ENCODE results near the gene GOLGA8T. TPM values are rescaled to one million over a fixed set of nuclear protein-coding genes. Genes with fewer than 3 reads are reported as not detected.
"Not testable (repeated sequence)": the region's sequence is repeated elsewhere in the genome, so short reads cannot be mapped to it uniquely, and the experiment has no call there.

Gene GOLGA8T
- total RNA-seq, 1 donor from 2014 or later = not detected

- not testable (repeated sequence) for H3K36me3 ChIP-seq (ENCODE audit: control insufficient read depth, insufficient read depth, low read length); H3K27me3 ChIP-seq (ENCODE audit: control insufficient read depth, insufficient read depth, low read length); DNase-seq (ENCODE audit: low read depth); H3K4me3 ChIP-seq (ENCODE audit: low read depth, low read length)
Observed at GRCh38 chr15:30175291-30175690, 40.4 kb downstream of the GOLGA8T start.

- not testable (repeated sequence) for DNase-seq (ENCODE audit: low read depth); H3K4me3 ChIP-seq (ENCODE audit: low read depth, low read length)
Observed at GRCh38 chr15:30176613-30177012, 41.8 kb downstream of the GOLGA8T start.

DNA sequence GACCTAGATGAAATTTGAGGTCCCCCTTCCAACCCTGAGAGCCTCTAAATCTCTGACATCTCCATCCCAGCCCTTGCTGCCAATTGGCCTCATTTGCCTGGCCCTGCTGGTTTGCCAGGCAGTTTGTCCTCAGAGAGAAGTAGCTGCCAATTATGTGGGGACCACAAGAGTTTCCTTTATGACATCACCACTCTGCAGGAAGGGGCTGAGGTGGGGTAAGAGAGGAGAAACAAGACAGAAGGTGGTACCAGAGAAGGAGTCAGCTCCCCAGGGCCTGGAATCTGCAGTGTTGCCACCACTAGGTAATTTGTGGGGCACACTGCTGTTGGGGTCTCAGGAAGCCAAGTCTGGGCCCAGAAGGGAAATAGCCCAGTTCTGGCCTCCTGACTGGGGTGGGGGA lies 45.0 kb downstream of the GOLGA8T start:
- not testable (repeated sequence) for DNase-seq (ENCODE audit: low read depth); H3K36me3 ChIP-seq (ENCODE audit: control insufficient read depth, insufficient read depth, low read length); H3K27me3 ChIP-seq (ENCODE audit: control insufficient read depth, insufficient read depth, low read length); H3K4me3 ChIP-seq (ENCODE audit: low read depth, low read length)

More at GRCh38 chr15:30176613-30177012, 41.8 kb downstream of the GOLGA8T start:
- not testable (repeated sequence) for H3K36me3 ChIP-seq (ENCODE audit: control insufficient read depth, insufficient read depth, low read length); H3K27me3 ChIP-seq (ENCODE audit: control insufficient read depth, insufficient read depth, low read length)

GRCh38 chr15:30185495-30185894 lies 50.6 kb downstream of the GOLGA8T start:
- DNase-seq (ENCODE audit: low read depth); H3K27me3 ChIP-seq (ENCODE audit: control insufficient read depth, insufficient read depth, low read length); H3K4me3 ChIP-seq (ENCODE audit: low read depth, low read length); H3K36me3 ChIP-seq (ENCODE audit: control insufficient read depth, insufficient read depth, low read length): not testable (repeated sequence)

GRCh38 chr15:30187429-30187828 lies 52.6 kb downstream of the GOLGA8T start:
- H3K27me3 ChIP-seq (ENCODE audit: control insufficient read depth, insufficient read depth, low read length); DNase-seq (ENCODE audit: low read depth); H3K4me3 ChIP-seq (ENCODE audit: low read depth, low read length); H3K36me3 ChIP-seq (ENCODE audit: control insufficient read depth, insufficient read depth, low read length): not testable (repeated sequence)

DNA sequence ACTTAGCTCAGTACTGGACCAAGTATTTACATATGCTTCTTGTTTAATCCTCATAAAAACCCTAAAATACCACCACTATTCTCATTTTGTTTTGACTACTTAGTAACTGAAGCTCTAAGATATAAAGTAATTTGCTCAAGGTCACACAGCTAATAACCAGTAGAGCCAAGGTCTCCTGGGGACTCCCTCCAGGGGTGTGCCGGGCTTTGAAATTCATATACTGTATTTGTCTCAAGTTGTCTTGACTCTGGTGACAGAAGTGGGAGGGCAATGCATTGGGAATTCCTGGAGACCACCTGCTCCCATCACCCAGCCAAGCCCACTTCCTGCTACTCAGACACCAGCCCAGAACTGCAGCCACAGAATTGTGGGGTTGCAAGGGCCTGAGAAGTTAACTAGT lies 54.9 kb downstream of the GOLGA8T start:
- not testable (repeated sequence) for DNase-seq (ENCODE audit: low read depth); H3K27me3 ChIP-seq (ENCODE audit: control insufficient read depth, insufficient read depth, low read length)

DNA sequence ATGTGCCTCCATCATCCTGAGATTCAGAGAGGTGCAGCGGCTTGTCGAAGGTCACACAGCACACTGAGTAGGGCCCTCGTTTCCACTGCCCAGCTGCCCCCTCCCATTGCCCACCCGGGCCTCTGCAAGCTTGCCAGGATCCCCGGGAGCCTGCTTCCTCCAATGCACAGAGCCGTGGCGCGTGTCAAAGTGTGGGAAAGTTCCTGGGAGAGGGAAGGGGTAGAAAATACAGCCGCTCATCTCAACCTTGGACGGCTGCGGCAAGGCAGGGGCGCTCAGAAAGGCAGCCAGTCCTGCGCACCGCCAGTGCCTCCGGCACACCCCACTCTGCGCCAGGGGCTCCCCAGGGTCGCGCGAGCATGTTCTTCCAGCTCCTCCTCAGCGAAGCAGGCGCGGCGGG lies 56.3 kb downstream of the GOLGA8T start:
- not testable (repeated sequence) for DNase-seq (ENCODE audit: low read depth); H3K4me3 ChIP-seq (ENCODE audit: low read depth, low read length); H3K36me3 ChIP-seq (ENCODE audit: control insufficient read depth, insufficient read depth, low read length); H3K27me3 ChIP-seq (ENCODE audit: control insufficient read depth, insufficient read depth, low read length)

More for the DNA sequence above, 54.9 kb downstream of the GOLGA8T start:
- not testable (repeated sequence) for H3K36me3 ChIP-seq (ENCODE audit: control insufficient read depth, insufficient read depth, low read length); H3K4me3 ChIP-seq (ENCODE audit: low read depth, low read length)

DNA sequence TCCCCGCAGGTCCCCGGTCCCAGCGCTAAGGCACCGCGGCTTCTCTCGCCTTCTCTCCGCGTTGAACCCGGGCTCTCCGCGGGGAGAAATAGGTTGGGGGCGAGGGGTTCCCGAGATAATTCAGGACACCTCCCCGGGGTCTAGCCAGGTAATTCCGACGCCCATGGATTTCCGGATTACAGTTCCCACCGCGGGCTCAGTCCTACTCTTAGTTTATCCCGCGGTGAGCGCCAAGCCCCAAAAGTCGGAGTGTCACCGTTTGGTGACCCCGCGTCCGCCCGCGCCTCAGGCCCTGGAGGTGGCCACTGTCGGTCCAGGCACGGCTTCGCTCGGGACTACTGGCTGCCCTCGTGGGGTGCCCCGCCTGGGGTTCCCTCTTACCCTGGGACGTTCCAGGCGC lies 56.8 kb downstream of the GOLGA8T start:
- H3K27me3 ChIP-seq (ENCODE audit: control insufficient read depth, insufficient read depth, low read length); H3K36me3 ChIP-seq (ENCODE audit: control insufficient read depth, insufficient read depth, low read length); H3K4me3 ChIP-seq (ENCODE audit: low read depth, low read length); DNase-seq (ENCODE audit: low read depth): not testable (repeated sequence)

GRCh38 chr15:30192119-30192745 lies 57.4 kb downstream of the GOLGA8T start:
- DNase-seq (ENCODE audit: low read depth); H3K27me3 ChIP-seq (ENCODE audit: control insufficient read depth, insufficient read depth, low read length); H3K4me3 ChIP-seq (ENCODE audit: low read depth, low read length); H3K36me3 ChIP-seq (ENCODE audit: control insufficient read depth, insufficient read depth, low read length): not testable (repeated sequence)

- H3K36me3 ChIP-seq (ENCODE audit: control insufficient read depth, insufficient read depth, low read length); H3K27me3 ChIP-seq (ENCODE audit: control insufficient read depth, insufficient read depth, low read length); H3K4me3 ChIP-seq (ENCODE audit: low read depth, low read length); DNase-seq (ENCODE audit: low read depth): not testable (repeated sequence)
Observed at GRCh38 chr15:30192892-30193291, 58.0 kb downstream of the GOLGA8T start.

Other genes starting within 250 kb of the GOLGA8T start
- not detected in 2 replicates for gene GOLGA8J, start 52.1 kb upstream of the GOLGA8T start, total RNA-seq